Endometrium (tissue), 2 donors: ENCODE data around the gene PPP1R14C.
"Not testable (repeated sequence)": the region's sequence is repeated elsewhere in the genome, so short reads cannot be mapped to it uniquely, and the experiment has no call there.

Experiments
- FAIRE-seq: peaks from 2 replicates; lab custom pipeline; 2012; peaks lifted over from hg19 to GRCh38; lab: Jason Lieb, UNC
- donor health status: control.
- donor health status: control.

The PPP1R14C gene

DNA sequence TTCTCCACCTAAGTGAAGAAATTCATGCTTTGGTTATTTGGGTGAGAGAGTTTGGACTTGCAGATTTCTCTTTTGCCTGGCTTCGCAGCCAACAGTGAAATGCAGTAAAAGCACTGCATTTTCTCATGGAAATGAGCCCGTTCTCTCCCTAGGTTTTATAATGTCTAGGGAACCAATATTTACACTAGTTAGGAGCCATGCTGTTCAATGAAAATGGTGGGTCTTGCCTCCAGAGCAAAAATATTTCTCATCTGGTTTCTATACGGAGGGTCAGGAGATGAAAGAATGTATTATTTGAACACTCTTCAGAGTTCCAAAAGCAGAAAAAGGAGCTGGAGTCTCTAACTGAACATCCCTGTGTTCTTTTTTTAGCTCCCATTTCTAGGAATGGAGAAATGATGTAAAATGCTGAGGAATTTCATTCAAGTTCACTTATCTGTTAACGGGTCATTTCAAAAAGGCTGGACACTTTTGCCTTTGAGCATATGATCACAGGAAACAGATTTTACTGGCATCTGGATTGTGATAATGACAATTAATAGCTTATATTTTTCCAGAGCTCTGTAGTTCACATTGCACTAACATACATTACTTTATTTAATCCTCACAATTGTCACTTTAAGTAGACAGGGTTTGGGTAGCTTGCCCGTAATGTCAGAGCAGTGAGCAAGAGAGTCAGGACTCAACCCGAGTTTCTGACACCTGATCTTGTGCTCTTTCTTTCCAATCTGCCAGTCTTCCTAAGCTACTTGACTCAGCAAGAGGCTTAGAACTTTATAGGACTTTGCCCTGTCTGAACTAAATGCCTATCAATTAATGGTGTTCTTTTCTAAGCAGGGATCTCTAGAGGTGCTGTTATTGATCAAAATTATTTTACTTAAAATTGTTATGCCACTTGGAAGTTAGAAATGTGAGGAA is 78.0 kb downstream of the PPP1R14C start:
- FAIRE-seq: no peak

DNA sequence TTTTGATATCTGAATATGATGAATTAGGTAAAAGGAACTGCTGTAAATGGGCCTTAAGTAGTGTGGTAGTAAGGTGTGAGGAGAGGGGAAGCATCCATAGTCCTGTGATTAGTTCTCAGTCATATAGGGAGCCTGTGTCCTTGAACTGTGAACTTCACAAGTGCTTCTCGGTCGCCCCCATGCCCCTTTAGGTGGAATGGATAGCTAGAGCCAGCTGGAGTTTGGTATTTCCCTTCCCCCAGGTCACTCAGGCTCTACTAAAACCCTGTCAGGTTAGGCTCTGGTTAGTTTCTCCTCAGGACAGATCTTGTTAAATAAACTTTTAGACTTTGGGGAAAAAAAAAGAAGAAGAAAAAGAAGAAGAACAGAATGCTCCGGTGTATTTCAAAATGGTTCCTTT is 82.0 kb downstream of the PPP1R14C start:
- FAIRE-seq: no peak

DNA sequence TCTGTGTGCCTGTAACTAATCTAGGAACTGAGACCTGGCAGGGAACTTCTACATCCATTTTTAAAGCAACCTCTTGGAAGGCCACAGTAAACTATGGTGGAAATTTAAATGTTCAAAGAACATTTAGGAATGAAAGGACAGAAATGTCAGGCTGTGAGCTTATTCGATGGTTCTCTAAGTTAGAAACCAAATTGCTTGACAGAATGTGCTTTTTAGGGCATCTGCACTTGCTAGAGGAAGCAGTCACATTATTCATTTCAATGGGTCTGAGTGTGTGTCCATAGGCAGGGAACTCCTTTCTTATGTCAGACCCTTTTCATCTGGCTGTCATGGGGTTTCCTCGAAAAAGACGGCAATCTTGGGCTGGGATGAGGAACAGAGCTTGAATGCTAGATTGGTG is 84.4 kb downstream of the PPP1R14C start:
- FAIRE-seq: no peak

DNA sequence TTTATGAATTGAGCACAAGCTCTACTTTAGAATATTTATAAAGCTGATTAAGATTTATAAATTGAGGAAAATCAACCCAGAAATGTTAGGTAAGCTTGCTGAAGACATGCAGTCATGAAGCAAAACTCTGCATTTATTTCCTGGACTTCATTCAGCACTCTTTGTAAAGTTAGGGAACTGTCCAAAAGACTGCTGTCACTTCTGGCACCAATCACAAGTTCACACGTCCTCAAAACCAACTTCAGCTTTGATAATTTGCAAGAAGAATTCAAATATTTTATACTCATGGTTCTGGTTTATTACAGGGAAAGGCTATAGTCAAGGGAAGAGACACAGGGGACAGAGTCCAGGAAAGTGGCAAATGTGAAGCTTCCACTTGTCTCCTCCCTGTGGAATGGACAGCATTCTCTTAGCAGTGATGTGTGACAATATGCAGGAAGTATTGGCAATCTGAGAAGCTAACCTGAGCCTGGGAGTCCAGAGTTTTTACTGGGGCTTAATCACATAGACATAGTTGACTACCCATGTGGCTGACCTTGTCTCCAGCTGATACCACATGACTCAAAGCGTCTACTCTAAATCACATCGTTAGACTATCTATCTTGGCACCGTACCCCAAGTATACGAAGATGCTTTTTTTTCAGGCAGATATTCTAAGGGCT is 85.4 kb downstream of the PPP1R14C start:
- FAIRE-seq: no peak

DNA sequence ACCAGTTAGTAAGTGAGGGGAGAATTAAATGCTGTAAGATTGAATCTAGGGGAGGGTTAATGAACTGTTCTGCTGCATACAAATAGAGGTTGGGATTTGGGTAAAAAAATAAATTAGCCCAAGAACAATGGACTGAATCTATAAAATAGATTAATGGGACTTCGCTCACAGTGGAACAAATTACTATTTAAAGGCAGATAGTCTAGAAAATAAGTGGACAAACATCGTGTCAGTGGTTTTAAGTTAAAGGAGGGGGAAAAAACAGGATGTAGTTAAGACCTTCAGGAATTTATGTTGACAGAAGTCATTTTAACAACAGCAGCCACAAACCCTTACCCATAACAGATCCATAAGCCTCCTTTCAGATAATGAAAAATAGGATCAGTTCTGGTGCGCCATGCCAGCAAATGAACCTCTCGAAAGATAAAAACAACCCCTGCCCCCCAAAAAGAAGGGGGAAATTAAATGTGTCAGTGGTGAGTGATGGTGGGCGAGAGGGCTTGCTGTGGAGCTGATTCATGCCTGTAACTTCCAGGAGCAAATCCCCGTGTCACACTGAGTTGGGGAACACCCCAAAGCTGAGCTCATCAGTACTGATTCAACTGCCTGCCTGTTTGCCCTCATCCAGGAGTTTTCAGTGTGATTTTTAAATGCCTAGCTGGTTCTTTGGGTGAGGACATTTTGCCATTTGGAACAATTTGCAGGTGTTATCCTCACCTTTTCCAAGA is 86.8 kb downstream of the PPP1R14C start:
- no peak for FAIRE-seq

DNA sequence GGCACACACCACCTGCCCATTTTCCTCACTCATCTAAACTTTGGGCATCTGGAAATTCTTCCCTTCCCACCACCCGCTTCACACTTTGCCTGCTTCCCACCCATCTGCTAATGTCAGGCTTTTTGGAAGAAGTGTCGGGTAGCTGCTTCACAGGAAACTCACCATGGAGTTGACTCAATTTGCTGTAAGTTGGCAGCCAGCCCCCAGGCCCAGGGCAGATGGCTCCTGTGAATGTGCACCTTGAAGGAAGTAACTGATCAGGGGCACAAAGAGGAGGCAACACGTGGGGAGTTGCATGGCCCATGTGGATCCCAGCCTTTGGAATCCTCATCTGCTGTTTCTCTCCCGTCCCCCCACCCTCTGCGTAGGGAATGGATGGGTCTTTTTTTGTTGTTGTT is 87.3 kb downstream of the PPP1R14C start:
- no peak for FAIRE-seq

DNA sequence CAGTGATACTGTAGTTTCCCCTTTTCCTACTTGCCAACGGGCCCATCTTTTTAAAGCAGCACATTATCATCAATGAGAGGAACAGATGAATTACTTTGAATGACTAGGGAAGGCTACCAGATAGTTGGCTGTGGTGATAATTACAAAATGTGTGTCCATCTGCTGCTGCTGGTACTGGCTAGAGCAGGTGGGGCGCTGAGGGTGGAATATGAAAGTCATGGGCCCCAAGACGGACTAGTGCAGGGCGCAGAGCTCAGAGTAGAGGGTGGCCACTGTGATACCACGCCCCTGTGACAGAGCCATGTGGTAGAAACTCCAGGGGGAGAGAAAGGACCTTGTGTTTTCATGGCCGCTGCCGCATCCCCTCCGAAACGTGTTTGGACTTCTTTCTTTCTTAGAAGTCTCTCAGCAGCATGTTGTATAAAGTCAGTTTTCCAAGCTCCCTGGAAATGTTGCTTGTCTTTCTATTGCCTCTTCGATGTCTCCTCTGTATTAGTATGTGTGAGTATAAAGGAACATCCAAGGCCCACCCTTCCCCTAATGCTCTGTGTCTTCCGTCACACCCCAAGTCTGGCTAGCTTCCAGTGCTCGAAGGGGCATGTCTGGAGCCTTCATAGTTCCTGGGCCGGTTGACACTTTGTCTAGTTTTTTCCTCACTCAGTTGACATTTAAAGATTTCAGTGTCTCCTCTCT is 88.1 kb downstream of the PPP1R14C start:
- no peak for FAIRE-seq

DNA sequence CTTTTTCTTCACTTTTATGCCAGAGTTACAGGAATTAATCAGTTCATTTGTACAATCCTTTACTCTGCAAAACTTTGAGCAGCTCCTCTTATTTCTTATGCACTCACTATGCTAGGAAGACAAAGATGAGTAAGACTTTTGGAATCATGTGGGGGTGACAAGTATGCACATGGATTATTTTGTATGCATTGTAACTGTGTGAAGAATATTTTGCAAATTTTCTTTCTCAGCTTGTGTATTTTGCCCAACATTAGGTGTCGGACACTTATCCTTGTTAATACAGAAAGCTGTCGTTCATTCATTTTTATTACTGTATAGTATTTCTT is 88.6 kb downstream of the PPP1R14C start:
- no peak for FAIRE-seq

DNA sequence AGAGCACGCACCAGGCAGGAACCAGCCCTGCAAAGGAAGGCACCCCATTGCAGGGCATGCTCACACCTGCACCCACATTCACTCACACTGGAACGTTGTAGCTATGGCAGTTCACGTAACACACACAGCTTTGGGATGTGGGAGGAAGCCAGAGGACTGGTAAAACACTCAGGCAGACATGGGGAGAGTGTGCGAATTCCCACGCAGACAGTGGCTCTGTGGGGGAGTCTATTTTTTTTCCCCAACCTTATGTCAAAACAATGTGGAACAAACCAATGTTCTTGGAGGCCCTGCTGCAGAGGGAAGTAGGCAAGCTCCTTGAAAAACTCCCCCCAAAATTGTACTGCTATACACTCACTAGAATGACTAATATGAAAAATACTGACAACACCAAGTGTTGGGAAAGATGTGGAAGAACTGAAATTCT is 91.0 kb downstream of the PPP1R14C start:
- FAIRE-seq: no peak

DNA sequence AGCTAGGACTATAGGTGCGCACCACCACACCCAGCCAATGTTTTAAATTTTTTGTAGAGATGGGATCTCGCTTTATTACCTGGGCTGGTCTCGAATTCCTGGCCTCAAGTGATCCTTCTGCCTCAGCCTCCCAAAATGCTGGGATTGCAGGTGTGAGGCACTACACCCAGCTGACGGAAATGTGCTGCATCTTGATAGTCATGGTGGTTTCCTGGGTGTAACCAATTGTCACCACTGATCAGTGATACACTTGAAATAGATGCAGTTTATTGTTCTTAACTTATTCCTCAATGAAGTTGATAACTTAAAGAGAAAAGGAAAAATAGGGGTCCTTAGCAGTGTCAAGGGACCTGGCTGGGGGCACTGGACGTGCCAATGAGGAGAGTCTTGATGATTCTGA is 92.4 kb downstream of the PPP1R14C start:
- no peak for FAIRE-seq

DNA sequence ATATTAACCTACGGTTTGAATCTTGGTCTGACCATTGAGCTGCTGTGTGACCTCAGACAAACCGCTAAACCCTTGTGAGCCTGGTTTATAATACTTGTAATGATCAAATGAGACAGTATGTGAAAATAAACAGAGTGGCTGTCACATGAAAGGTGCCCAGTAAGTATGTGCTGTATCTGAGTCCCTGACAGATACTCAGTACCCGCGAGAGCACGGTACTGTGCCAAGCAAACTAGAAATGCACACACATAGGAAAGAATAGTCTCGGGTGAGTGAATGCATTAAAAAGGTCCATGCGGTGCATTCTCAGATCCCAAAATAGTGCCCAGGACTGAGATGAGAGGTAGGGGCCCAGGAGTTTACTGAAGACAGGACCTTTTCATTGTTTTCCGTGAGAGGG is 93.3 kb downstream of the PPP1R14C start:
- FAIRE-seq: no peak

DNA sequence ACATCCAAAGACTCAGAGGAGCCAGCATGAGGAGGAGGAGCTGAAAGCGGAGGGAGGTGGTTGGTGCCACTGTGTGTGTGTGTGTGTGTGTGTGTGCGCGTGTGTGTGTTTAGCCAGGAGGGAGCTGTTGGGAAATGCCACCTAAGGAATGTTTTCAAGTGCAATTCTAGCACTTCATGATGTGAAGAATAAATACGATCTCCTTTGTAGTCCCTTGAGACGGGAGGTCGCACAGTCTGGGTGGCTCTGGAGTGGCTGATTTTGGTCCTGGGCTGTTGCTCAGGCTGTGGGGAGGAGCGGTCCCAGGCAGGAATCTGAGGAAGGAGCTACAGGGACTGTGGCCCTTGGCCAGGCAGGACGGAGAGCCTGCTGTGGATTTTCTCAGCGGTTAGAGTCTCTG is 93.7 kb downstream of the PPP1R14C start:
- no peak for FAIRE-seq

DNA sequence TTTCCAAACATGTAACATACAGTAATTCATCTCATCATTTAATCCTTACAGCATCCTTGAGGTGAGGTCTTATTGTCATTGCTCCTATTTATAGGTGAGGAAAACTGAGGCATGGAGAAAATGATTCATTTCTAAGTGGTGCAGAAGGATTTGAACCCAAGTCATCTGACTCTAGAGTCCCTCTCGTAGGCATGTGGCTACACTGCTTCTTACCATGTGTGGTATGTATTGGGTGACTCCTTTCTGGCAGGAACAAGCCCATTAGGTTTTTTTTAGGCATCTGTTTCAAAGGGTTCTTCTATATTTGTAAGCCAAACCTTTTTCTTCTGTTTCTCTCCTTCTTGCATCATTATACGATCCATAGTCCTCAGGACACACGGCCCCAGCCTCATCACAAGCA is 94.8 kb downstream of the PPP1R14C start:
- no peak for FAIRE-seq

DNA sequence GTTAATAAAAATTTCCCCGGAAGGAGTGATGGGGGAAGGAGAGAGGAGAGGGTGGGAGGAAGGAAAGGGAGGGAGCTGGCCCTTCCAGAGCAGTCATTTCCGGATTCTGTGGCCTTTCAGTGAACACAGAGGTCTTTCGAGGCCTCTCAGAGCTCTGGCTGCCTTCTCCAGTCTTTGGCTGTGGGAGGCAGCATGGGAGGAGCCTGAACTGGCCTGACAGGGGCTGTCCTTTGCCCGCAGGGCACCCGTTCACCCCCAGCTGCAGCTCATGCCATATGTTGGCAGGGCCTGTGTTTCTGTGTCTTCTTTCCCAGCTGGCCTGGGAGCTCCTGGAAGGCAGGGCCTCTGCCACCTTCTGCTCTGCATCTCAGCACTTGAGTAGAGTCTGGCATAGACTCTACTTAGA is 95.5 kb downstream of the PPP1R14C start:
- no peak for FAIRE-seq

DNA sequence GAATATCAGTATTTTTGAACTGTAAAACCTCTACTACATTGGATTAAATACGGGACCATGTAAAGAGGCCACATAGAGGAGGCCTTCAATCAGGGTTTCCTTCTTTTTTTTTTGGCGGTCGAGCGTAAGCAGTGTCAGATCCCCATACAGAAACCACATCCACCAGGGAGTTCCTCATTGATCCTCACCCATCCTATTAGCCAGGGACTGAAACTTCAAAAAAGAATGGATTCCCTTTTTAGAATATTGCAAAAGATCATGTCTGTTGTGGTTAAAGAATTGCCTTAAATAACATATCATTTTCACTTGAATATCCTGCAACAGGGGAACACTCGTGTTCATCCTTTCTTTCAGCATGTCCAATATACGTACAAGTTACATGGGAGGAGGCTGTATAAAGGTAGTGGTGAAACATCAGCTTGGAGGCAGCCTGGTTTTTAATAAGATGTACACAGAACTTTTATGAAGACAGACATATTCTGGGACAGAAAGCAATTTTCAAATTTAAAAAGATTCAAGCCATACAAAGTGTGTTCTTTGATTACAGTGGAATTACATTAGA is 96.1 kb downstream of the PPP1R14C start:
- FAIRE-seq: no peak

DNA sequence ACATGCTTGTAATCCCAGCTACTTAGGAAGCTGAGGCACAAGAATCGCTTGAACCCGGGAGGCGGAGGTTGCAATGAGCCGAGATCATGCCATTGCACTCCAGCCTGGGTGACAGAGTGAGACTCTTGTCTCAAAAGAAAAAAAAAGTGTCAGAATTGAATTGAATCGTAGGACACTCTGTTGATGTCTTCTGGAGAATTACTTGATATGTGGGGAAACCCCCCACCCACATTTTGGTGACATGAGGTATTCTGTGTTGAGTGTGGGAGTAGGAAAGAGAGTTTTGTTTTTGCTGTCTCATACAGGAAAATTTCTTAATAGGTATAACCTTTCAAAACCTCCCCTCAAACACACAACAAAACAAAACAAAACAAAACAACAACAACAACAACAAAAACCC is 98.9 kb downstream of the PPP1R14C start:
- not testable (repeated sequence) for FAIRE-seq

DNA sequence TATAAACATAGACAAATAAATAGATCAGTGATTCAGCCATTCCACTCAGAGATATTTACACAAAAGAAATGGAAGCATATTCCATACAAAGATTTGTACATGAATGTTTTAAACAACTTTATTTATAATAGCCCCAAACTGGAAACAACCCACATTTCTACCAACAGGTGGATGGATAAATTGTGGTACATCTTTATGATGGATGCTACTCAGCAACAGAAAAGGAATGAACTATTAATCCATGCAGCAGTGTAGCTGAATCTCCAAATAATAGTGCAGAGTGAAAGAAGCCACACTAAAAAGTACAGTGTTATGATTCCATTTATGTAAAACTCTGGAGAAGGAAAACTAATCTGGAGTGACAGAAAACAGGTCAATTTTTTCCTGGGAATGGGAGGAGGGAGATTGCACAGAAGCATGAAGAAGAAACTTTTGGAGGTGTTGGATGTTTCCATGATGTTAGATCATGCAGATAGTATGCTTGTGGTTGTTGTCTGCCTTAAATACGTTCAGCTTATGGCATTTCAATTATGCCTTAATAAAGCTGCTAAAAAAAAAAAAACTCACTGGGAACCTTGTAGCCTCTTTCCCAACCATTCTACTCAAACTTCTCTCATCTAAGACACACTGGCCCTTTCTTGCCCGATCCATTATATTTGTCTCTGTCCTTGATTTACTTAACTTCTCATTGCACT is 100.9 kb downstream of the PPP1R14C start:
- no peak for FAIRE-seq

DNA sequence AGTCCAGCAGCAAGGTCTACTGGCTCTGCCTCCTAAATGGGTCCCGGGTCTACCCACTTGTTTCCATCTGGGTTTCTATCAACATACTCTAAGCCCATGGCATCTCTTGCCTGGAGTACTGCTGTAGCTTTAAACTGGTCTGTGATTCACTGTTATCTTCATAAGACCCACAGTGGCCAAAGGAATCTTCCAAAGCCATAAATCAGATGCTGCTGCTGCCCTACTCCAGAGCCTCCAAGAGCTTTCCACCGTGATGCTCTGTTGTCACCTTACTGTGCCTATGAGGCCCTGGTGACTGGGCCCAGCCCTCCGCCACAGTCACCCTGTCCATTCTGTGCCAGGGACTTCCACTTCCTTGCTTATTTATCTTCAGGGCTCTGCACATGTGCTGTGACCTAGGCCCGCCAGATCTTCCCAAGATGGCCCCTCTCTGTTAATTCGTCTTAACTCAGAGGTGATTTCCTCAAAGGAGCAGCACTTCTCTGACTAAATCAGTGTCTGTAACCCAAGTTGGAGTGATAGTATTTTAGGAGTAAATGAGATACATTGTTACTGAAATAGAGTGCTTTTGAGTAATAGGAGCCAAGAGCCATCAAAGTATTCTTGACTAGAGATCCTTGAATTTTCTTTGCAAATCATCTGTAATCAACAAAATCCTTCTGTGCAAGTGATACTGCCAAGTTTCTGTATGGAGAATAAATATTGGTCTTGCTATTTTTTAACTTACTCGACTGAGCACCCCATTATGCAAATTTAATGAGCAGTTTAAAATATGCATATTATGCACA is 102.5 kb downstream of the PPP1R14C start:
- FAIRE-seq: no peak

DNA sequence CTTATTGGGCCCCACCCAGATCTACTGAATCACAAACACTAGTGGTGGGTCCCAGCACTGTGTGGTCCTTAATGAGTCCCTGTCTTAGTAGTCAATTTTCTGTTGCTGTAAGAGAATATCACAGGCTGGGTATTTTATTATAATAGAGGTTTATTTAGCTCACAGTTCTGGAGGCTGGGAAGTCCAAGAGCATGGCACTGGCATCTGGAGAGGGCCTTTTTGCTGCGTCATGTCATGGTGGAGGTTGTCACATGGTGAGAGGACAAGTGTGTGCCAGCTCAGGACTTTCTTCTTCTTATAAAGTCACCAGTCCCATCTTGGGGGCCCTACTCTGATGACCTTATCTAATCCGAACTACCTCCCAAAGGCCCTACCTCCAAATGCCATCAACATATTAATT is 105.0 kb downstream of the PPP1R14C start:
- FAIRE-seq: no peak

DNA sequence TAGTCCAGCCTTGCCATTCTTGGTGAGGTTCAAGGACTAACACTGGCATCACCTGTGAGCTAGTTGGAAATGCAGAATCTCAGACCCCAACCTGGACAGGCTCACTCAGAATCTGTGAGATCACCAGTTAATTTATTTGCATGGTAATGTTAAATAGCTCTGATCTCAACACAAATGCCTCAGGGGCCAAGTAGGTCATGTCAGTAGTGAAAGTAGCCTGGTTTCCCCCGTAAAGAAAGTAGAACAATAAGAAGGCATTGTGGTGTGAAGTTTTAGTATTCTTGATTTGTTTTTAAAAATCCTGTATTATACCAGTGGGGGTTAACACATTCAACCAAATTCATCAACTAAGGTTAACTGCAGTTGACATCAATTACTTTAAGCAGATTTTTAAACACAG is 105.5 kb downstream of the PPP1R14C start:
- FAIRE-seq: no peak

DNA sequence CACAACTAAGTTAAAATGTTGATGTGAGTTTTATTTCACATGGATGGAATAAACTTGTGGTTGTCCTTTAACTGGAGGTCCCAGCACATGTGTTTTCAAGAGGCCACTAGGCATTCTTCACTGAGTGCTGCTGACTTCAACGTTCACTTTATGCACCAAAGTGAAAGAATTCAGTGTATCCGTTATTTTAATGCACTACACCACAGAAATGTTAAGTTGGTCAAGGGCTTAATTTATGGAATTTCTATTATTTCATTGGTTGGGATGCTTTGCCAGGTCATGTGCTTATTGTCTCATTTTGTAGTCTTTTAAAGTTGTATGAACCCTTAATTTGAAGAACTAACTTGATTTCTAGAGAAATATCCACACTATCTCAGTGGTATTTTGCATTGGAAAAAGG is 106.4 kb downstream of the PPP1R14C start:
- no peak for FAIRE-seq
